Cerebellar cortex (tissue), 1 donor: ENCODE results near the gene COG8.
A peak's percentile ranks its signal among the peaks of the same experiment; 100 is the strongest.
"Not testable (repeated sequence)": the region's sequence is repeated elsewhere in the genome, so short reads cannot be mapped to it uniquely, and the experiment has no call there.

Experiments used
- DNase-seq: peaks from one replicate; pipeline ENCODE4 v3.0.0-alpha.2; 2015; ENCODE audit warnings: low spot score

The COG8 gene

GRCh38 chr16:69319381-69319780 lies 20.0 kb downstream of the COG8 start:
- no peak for DNase-seq

GRCh38 chr16:69318911-69319289 lies 20.5 kb downstream of the COG8 start:
- no peak for DNase-seq

GRCh38 chr16:69318177-69318910 lies 21.0 kb downstream of the COG8 start:
- no peak for DNase-seq

GRCh38 chr16:69316595-69317034 lies 22.7 kb downstream of the COG8 start:
- no peak for DNase-seq

- no peak for DNase-seq
Observed at GRCh38 chr16:69315486-69316311, 23.7 kb downstream of the COG8 start.

GRCh38 chr16:69314534-69314933 lies 24.8 kb downstream of the COG8 start:
- DNase-seq: no peak

GRCh38 chr16:69313469-69313868 lies 25.9 kb downstream of the COG8 start:
- no peak for DNase-seq

GRCh38 chr16:69311533-69312387 lies 27.6 kb downstream of the COG8 start:
- no peak for DNase-seq

- peak; percentile 96 for DNase-seq
Observed at GRCh38 chr16:69310653-69311532, 28.5 kb downstream of the COG8 start, which contains the start of gene VPS4A. VPS4A (plus strand) TSS chr16:69311350; CDS start chr16:69311512, 162 bp downstream.

- DNase-seq: no peak
Observed at GRCh38 chr16:69309316-69309715, 30.0 kb downstream of the COG8 start.

GRCh38 chr16:69307856-69308255 lies 31.5 kb downstream of the COG8 start:
- DNase-seq: no peak

GRCh38 chr16:69307091-69307490 lies 32.3 kb downstream of the COG8 start:
- no peak for DNase-seq

- DNase-seq: no peak
Observed at GRCh38 chr16:69306031-69306430, 33.3 kb downstream of the COG8 start.

GRCh38 chr16:69302301-69302700 lies 37.1 kb downstream of the COG8 start:
- no peak for DNase-seq

- DNase-seq: no peak
Observed at GRCh38 chr16:69301861-69302260, 37.5 kb downstream of the COG8 start.

- DNase-seq: no peak
Observed at GRCh38 chr16:69301187-69301586, 38.2 kb downstream of the COG8 start.

GRCh38 chr16:69298261-69298660 lies 41.1 kb downstream of the COG8 start:
- no peak for DNase-seq

GRCh38 chr16:69296771-69297170 lies 42.6 kb downstream of the COG8 start:
- not testable (repeated sequence) for DNase-seq

GRCh38 chr16:69294051-69294450 lies 45.3 kb downstream of the COG8 start:
- DNase-seq: no peak

GRCh38 chr16:69293401-69293800 lies 46.0 kb downstream of the COG8 start:
- DNase-seq: no peak

GRCh38 chr16:69291657-69292056 lies 47.7 kb downstream of the COG8 start:
- DNase-seq: not testable (repeated sequence)
